CD4-positive, alpha-beta T cell treated with Interleukin-21 for 1 hour (primary cell): ENCODE data around the gene SLCO3A1.

ENCODE experiments used
- DNase-seq: peaks from one replicate; pipeline ENCODE4 v3.0.0-alpha.2; 2020

The SLCO3A1 gene

DNA sequence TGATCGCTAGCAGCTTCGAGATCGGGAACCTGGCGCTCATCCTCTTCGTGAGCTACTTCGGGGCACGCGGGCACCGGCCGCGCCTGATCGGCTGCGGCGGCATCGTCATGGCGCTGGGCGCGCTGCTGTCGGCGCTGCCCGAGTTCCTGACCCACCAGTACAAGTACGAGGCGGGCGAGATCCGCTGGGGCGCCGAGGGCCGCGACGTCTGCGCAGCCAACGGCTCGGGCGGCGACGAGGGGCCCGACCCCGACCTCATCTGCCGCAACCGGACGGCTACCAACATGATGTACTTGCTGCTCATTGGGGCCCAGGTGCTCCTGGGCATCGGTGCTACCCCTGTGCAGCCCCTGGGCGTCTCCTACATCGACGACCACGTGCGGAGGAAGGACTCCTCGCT lies 62.5 kb downstream of the SLCO3A1 start:
- no peak for DNase-seq

DNA sequence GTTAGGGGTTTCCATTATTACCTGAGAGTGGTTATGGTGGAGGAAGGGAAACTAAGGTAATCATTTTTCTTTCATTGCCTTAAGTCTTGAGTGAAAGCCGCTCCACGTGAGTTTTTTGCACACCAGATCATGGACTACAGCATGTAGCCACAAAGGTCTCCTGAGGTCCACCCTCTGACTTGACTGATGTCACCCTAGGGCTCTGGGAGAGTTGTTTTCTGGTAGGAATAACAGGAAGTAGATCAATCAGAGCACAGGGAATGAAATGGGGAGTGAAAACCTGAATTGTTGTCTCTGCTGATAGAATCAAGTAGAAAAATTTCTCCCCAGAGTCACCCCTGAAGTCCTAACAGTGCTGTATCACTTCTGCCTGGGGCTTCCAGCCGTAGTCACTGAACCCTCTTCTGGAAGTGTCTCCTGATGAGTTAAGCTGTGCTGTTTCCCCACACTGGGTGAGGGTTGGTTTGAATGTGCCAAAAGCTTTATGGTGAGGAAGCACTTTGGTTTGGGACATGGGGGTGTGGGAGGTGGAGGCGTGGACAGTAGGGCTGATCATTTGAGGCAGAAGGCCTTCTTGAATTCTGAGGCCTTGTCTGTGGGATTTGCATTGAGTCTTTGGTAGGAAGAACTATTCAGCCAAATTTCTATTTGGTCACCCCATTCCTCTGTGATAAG lies 64.3 kb downstream of the SLCO3A1 start:
- DNase-seq = no peak

DNA sequence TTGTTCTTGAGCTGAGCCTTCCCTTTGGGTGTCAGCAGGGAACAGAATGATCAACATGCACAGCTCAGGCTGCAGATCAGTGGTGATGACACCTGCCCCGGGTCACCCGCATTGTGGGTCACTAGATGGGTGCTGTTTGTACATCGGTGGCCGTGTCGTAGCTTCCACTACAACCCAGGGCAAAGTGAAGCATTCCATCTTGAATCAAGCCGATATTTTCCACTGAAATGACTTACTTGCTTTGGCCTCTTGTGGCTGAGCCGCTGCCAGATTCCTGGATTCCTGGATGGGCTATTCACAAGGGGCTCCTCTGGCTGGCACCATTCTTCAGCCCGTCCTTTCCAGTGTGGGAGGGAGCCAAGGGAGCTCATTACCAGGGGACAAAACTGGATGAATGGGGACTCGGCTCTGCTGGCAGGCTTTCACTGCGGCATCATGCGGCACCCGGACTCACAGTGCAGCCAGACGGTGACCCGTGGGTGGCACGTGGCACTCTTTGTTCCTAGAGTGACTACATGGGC lies 65.6 kb downstream of the SLCO3A1 start:
- DNase-seq = no peak

DNA sequence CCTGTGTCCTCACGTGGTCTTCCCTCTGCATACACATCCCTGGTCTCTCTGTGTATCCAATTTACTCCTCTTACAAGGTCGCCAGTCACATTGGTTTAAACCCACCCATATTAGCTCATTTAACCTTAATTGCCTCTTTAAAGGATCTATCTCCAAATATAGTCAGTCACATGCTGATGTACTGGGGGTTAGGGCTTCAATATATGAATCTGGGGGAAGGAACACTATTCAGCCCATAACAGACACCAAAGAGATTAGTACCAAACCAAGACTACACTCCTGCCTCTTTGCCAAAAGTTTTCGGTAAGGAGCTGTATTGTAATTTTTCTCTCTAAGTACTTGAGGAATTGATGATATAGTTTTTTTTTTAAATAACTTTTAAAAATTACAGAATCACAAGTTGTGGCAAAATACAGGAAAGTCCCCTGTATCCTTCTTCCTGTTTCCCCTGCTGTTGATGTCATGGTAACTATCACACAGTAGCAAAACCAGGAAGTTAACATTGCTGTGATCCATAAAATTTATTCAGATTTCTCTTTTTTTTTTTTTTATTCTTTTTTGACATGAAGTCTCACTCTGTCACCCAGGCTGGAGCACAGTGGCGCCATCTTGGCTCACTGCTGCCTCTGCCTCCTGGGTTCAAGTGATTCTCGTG lies 67.8 kb downstream of the SLCO3A1 start:
- DNase-seq = peak; percentile 57

DNA sequence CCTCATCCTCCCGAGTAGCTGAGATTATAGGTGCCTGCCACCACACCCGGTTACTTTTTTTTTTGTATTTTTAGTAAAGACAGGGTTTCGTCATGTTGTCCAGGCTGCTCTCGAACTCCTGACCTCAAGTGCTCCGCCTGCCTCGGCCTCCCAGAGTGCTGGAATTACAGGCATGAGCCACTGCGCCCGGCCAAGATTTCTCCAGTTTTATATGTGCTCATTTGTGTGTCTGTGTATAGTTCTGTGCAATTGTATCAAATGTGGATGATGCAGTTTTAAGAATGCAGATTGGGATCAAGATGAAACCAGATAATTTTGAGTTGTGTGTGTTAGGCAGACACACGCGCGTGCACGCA lies 68.3 kb downstream of the SLCO3A1 start:
- DNase-seq = no peak

DNA sequence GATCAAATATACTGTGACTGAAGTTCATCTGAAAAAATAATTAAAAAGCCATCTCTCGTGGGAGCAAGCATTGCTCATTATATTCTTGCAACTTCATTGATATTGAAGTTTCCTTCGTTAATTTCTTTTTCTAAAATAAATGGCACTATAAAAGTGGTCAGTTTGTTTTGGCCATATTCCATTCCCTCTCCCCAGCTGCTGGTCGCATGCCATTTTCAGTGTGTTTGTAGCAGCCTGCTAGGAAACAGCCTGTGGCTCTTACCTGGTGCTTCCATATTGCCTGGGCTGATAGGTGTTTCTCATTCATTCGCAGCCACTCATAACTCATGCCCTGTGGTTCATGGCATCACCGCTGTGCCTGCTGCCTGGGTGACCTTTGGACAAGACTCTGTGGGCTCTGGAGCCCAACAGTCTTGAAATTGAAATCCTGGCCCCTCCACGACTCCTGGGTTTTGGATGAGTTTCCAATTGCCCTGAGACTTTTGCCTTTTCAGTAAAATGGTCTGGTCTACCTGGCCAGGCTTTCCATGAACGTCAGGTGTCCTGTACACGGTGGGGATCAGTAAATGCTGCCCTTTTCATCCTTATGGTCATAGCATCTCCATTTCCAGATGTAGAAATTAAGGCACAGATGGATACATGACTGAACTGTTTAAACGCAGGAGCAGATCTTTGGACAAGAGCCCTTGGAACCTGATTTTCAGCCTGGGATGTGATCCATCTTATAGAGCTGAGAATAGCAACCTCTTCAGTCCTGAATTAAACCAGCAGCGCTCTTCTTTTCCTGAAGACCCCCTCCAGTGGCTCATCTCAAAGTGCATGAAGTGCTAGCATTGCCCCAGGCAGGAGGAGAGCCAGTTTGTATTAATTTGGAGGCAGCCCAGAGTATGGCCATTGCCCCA lies 69.4 kb downstream of the SLCO3A1 start:
- DNase-seq = no peak

DNA sequence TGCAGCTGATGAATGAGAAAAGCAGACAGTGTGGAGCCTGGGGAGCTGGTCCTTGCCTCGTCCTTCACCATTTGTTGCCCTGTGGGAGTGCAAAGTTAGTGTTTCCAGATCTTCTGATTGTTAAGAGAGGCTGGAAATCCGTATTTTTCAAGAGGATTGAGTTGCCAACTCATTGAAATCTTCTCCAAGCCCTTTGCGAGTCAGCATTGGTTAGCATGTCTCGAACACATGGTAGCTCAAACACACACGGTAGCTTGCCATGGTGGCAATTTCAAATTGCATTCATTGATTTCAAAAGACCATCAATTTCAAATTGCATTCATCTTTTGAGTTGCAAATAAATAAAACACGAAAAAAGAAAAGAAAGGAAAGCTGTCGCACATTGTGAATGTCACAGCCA lies 70.7 kb downstream of the SLCO3A1 start:
- no peak for DNase-seq

DNA sequence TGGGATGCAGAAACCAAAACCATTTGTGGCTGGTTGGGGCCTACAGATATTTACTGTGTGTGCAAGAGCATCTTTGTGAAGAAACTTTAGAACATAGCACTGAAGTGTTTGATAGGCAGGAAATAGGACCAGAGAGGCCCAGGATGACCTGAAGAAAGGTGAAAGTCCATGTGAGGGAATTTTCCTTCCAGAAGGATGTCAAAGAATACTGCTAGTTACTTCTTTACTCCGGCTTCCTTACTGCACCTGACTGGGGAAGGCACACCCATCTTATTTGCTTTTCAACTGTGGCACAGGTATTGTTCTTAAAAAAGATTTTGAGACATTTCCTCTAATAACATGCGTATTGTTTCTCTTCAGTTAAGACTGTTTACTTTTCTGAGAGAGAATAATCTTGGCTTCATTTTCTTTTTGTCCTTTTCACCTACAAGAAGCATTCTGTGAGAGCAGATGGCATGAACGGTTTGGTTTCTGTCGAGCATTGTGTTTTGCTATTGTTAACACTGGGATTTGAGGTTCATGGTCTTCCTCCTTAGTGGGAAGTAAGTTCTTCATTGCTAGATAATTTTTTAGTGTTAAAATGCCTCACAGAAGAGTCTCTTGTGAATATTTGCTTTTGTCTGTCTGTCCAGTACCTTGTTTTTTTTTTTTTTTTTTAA lies 71.5 kb downstream of the SLCO3A1 start:
- DNase-seq = no peak

DNA sequence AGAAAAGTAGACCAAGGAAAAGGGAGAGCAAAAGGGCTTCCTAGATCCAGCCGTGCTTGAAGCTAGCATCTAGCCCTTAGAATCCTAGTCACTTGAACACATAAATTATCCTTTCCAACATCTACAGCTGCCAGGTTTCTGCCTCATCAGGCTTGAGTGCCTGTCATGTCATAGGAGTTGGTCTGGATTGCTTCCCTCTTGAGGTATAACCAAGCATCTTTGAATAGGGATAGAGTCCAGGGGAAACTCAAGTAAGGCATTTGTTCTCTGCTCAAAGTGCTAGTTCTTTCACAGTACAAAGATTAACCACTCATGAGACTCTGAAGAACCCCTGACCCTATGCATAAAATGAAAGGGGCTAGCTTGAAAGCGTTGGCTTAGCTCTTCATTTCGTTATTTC lies 72.3 kb downstream of the SLCO3A1 start:
- DNase-seq = no peak

DNA sequence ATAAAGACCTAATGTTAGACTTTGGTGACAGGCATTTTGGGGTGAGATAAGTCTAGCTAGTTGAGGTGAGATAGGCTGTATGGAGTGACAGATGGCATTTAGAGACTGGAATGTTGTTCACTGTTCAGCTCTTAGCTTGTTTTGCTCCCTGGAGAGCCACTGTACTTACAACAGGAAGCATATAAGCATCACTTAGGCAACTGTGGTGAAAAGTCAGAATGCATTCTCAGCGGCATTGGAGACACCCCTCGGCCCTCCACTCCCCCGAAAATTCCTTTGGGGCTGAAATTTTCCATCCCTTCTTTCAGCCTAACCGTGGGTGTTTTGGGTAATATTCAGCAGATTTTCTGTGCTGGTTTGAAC lies 73.4 kb downstream of the SLCO3A1 start:
- DNase-seq = no peak

DNA sequence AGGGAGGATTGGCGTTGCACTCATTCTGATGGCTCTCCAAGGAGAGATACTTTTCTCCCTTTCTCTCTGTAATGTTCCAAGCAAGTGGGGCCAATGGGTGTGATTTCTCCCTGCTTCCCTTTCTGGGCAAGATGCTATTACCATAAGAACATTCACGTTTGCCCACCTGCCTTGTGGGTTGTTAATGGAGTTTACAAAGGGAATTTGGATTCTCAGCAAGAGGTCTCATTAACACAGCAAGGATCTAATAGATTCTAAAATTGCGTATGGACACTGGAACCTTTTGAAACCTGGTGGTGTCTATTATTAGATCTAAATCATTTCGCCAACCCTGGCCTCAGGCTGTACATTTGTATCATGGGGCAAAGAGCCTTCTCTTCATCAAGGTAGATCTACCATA lies 74.1 kb downstream of the SLCO3A1 start:
- no peak for DNase-seq

DNA sequence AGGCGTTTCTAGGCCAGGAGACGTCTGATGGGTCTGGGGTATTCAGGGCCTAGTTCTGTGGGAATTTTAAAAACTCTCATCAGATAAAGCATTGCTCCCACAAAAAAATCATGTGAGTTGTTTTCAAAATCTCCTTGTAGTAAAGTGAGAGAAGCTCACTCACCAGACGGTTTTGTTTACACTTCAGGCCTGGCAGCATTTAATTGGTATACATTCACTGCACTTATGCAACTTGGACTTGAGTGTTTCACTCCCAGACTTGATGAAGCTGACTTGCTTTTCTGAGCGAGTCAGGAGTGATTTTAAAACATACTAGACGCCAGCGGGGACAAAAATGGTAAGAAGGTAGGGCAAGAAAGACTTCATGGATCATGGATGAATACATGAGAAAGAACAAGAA lies 75.2 kb downstream of the SLCO3A1 start:
- DNase-seq = no peak

DNA sequence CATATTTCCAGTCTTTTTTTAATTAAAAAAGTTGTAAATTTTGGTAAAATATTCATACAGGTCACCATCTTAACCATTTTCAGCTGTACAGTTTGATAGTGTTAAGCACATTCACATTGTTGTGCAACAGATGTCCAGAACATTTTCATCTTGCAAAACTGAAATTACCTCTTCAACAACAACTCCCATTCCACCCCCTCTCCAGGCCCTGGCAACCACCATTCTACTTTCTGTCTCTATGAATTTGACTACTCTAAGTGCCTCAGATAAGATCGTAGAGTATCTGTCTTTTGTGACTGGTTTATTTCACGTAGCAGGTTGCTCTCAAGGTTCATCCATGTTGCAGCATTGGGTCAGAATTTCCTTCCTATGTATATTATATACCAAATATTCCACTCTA lies 76.0 kb downstream of the SLCO3A1 start:
- DNase-seq = no peak

DNA sequence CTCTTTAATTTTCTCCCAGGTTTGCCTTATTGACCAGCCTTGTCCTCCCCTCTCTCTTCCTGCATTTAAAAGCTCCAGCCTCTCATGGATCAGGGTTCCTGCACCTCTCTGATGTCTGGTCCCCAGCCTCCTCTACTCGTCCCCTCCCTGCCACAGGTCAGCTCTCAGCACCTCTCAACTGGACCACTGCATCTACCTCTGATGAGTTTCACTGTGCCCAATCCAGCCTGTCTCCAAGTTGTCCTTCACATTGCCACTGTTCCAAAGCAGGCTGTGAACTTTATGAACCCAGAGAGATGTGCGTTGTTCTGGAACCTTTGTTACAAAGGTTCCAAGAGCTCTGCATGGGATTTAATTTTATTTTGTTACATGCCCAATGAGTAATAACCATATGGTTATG lies 76.6 kb downstream of the SLCO3A1 start:
- no peak for DNase-seq

DNA sequence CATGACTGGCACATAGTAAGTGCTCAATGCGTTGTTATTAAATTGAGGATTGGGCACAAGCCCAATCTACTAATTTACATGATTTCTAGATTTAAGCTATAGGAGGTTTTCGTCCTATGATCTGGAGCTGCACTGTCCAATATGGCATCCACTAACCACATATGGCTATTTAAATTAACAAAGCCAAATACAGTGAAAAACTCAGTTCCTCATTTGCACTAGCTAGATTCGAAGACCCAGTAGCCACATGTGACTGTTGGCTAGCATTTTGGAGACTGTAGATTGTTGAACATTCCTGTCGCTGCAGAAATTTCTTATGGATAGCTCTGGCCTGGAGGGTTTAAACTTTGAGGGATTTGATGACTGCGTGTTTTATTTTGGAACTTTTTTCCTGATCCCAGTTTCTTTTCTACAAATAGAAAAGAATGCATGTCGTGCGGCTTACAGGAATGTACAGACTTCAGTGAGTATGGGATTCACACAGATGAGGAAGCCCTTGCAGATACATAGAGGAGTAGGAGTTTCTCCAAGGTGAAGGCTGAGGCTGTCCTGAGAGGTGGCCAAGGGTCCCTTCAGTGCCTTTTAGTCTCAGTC lies 82.8 kb downstream of the SLCO3A1 start:
- DNase-seq = no peak

DNA sequence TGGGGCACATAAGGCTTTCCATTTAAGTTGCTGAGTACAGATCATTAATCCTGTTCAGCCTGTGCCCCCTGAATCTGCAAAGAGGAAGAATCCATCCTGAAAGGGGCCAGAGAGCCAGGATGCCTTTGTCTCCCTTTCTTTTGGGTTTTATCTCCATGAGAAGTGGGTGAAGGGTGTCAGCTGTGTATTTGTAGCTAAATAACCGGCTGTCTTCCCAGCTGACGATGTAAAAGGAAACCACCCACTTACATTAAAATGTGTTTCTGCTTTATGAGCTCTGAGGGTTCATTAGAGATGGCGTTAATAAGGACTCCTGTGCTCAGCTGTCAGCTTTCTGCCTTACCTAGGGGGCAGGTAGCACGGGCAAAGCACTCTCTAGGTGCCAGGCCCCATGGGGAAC lies 83.4 kb downstream of the SLCO3A1 start:
- no peak for DNase-seq

DNA sequence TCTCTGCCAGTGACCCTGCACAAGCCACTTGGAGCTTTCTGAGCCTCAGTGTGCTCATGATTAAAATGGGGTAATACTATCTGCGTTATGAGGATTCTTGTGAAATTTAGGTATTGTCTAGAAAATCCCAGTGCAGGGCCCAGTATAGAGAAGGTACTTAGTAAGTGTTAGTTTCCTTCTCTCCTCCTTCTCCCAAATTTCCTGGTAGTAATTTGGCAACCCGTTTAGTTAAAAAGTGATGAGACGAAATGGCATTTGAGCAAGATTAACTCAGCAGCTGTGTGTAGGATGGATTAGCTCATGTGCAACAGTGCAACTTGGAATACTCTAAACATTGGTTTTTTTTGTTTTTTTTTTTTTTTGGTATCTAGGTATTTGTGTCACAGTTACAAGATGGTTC lies 84.6 kb downstream of the SLCO3A1 start:
- DNase-seq = no peak

DNA sequence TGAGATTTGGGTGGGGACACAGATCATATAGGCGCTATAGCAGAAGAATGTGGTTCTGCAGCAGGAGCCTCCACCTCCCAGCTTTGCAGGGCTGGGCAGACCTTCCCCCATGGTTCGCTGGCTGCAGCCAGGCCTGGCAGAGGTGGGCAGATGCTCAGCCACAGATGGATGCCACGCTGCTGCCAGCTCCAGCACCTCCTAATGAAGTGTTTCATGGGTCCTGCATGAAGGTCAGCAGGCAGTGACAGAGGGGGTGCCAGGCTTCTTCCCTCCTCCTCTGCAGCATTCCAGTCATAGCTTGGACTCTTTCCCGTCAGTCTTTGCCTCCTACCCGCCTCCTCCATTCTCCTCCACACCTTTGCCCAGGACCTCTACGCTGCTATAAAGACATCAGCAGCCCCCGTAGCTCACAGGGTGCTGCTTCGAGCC lies 85.9 kb downstream of the SLCO3A1 start:
- no peak for DNase-seq

DNA sequence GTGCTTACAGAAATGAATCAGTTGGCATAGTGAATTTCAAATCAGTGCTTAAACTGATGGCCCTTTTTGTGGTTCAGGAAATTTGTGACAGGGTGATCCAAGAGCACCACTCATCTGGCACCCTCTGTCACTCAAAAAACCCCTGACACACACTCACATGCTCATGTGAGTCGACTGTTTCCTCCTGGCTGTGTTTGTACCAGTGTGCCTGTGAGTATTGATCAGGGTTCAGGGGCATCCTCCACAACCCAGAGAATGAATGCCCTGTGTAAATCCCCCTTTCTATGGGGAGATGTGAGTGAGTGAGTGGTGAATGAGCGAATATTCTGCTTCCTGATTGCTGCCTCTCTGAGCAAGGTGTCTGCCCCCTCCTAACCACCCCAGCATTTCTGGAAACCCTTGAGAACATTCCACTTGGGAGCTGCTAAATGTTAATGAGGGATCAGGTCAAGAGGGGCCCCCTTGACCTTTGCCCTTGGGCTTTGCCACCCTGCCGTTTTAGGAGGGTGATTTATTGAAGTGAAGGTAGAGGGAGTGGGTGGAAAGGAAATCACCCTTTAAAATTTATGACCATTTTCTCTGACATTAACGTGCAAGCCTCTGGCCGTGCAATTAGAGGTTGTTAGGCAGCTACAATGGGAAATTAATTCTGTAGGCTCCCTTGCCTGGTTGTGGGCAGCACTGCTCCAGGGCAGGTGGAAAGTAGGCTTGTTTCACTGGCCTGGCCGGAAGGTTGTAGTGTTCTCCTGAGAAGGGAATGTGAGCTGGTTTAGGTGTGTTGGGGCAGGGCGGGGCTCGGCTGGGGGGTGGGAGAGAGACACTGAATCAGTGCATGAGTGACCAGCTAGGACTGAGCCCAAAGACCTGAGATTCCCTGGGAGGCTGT lies 87.2 kb downstream of the SLCO3A1 start:
- DNase-seq = no peak

DNA sequence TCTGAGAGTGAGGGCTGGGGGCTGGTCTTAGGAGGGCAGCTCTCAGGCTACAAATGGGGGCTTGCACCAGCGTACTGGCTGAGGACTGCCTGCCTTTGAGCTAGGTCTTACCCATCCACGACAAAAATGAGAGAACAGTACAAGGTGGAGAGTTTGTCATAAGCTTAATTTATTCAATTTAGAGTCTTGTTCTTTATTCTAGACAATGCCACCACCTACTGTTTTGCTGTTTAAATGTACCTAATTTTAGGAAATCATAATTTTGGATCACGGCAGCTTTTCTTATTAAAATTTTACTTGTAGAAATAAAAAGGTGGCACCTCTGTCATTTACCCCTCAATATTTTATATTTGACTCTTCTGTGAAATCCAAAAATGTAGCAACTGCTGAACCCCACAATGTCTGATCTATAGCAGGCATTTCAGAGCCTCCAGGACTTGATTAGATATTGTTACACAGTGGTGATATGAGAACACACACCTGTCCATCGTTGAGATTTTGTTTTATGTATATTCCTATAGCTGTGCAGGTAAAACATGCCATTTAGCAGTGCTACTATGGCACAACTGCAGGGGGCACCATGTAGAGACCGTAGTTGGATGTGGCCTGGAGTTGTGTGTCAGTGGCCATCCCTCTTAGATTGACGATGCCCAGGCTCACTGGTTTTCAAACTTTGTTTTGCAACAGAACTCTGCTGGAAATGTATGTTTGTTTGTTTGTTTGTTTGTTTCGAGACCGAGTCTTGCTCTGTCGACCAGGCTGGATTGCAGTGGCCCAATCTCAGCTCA lies 88.6 kb downstream of the SLCO3A1 start:
- DNase-seq = peak; percentile 17
